ENCODE results near the gene HERC3.

- TF ChIP-seq POLR2A (IDR thresholded peaks at IDR 0.05) (no peak), CTCF (IDR thresholded peaks at IDR 0.05) (no peak)
These were observed 27.7 kb downstream of the HERC3 start for GRCh38 chr4:88619971-88620370.
